ENCODE results near the gene SH3PXD2A.

Gene SH3PXD2A

GRCh38 chr10:103818765-103819374 lies 36.5 kb downstream of the SH3PXD2A start:
- H3K4me3 ChIP-seq (ENCODE audit: low read depth in 1 of 2, low read length in 2 of 2): no peak overlapping the region
- H3K4me1 ChIP-seq (ENCODE audit: insufficient read depth, low read length): no peaks in the 10 kb centered on the region
- H3K79me2 ChIP-seq (ENCODE audit: insufficient read depth, low read length): no peaks in the 10 kb centered on the region
- ATAC-seq (ENCODE audit: insufficient read depth, low read depth): no peak
- DNase-seq: no peak
- H3K9ac ChIP-seq (ENCODE audit: low read depth, low read length): no peak overlapping the region
- no peak overlapping the region for H3K27ac ChIP-seq (ENCODE audit: low read length)
- no peaks in the 10 kb centered on the region for H3K36me3 ChIP-seq (ENCODE audit: insufficient read depth, low read length)
- no peak overlapping the region for H3K4me2 ChIP-seq (ENCODE audit: insufficient read depth, low read length)
- peaks cover 6% of the 10 kb centered on the region; the same call in 1 of the 2 replicates for H4K20me1 ChIP-seq (ENCODE audit: insufficient read depth, low read length)
- H3K27me3 ChIP-seq (ENCODE audit: insufficient read depth, low read length, poor library complexity): peaks cover 20% of the 10 kb centered on the region
- no peak overlapping the region for H2AFZ ChIP-seq (ENCODE audit: low read depth, low read length)
- no peak for TF ChIP-seq EZH2 (IDR thresholded peaks at IDR 0.05; ENCODE audit: borderline replicate concordance, low read depth, low read length, severe bottlenecking)
- no peak for TF ChIP-seq CTCF (IDR thresholded peaks at IDR 0.05; ENCODE audit: borderline replicate concordance, extremely low read depth, low read length, poor library complexity, severe bottlenecking)
- no peaks in the 10 kb centered on the region for H3K9me3 ChIP-seq (ENCODE audit: insufficient read depth, low read length, severe bottlenecking)

- no peak overlapping the region for H3K4me3 ChIP-seq (ENCODE audit: low read depth in 1 of 2, low read length in 2 of 2)
- no peaks in the 10 kb centered on the region for H3K9me3 ChIP-seq (ENCODE audit: insufficient read depth, low read length, severe bottlenecking)
- DNase-seq (no peak), ATAC-seq (ENCODE audit: insufficient read depth, low read depth) (no peak)
- TF ChIP-seq CTCF (IDR thresholded peaks at IDR 0.05; ENCODE audit: borderline replicate concordance, extremely low read depth, low read length, poor library complexity, severe bottlenecking) (no peak), EZH2 (IDR thresholded peaks at IDR 0.05; ENCODE audit: borderline replicate concordance, low read depth, low read length, severe bottlenecking) (no peak)
- H3K27ac ChIP-seq (ENCODE audit: low read length): no peak overlapping the region
- H3K4me2 ChIP-seq (ENCODE audit: insufficient read depth, low read length): no peak overlapping the region
- no peaks in the 10 kb centered on the region for H3K79me2 ChIP-seq (ENCODE audit: insufficient read depth, low read length)
- no peaks in the 10 kb centered on the region for H3K4me1 ChIP-seq (ENCODE audit: insufficient read depth, low read length)
- no peaks in the 10 kb centered on the region for H3K36me3 ChIP-seq (ENCODE audit: insufficient read depth, low read length)
- H3K9ac ChIP-seq (ENCODE audit: low read depth, low read length): no peak overlapping the region
- H2AFZ ChIP-seq (ENCODE audit: low read depth, low read length): no peak overlapping the region
- H4K20me1 ChIP-seq (ENCODE audit: insufficient read depth, low read length): peaks cover 6% of the 10 kb centered on the region; the same call in 1 of the 2 replicates
- peaks cover 19% of the 10 kb centered on the region for H3K27me3 ChIP-seq (ENCODE audit: insufficient read depth, low read length, poor library complexity)
Measured at GRCh38 chr10:103818105-103818504, 37.3 kb downstream of the SH3PXD2A start.

DNA sequence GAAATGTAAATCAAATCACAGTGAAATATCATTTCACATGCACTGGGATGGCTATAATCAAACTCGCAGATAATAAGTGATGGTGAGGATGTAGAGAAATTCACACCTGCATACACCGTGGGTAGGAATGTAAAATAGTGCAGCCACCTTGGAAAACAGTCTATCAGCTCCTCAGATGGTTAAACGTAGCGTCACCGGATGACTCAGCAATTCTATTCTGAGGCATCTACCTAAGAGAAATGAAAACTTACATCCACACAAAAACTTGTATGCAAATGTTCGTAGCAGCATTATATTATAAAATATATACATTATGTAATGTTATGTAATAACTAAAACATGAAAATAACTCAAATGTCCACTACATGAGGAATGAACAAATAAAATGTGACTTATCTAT lies 38.9 kb downstream of the SH3PXD2A start:
- H3K27me3 ChIP-seq (ENCODE audit: insufficient read depth, low read length, poor library complexity): peaks cover 8% of the 10 kb centered on the region
- H3K79me2 ChIP-seq (ENCODE audit: insufficient read depth, low read length): no peaks in the 10 kb centered on the region
- no peak overlapping the region for H3K27ac ChIP-seq (ENCODE audit: low read length)
- H3K4me2 ChIP-seq (ENCODE audit: insufficient read depth, low read length): no peak overlapping the region
- H4K20me1 ChIP-seq (ENCODE audit: insufficient read depth, low read length): 0 out of 2 replicates have a peak, but pooled peaks cover 6% of the 10 kb centered on the region
- H3K36me3 ChIP-seq (ENCODE audit: insufficient read depth, low read length): no peaks in the 10 kb centered on the region
- no peak for TF ChIP-seq CTCF (IDR thresholded peaks at IDR 0.05; ENCODE audit: borderline replicate concordance, extremely low read depth, low read length, poor library complexity, severe bottlenecking)
- no peak overlapping the region for H2AFZ ChIP-seq (ENCODE audit: low read depth, low read length)
- DNase-seq (no peak), ATAC-seq (ENCODE audit: insufficient read depth, low read depth) (no peak)
- H3K9me3 ChIP-seq (ENCODE audit: insufficient read depth, low read length, severe bottlenecking): no peaks in the 10 kb centered on the region
- H3K4me3 ChIP-seq (ENCODE audit: low read depth in 1 of 2, low read length in 2 of 2): no peak overlapping the region
- H3K9ac ChIP-seq (ENCODE audit: low read depth, low read length): no peak overlapping the region
- H3K4me1 ChIP-seq (ENCODE audit: insufficient read depth, low read length): no peaks in the 10 kb centered on the region

Measured in DND-41 (cell line).